OCI-LY3 (cell line): ENCODE measurements around the gene ZDHHC14.

Experiments used
- CTCF ChIP-seq: fragments of 200-600, 300-600 bp; sonication (generic); IDR thresholded peaks from 2 replicates; pipeline ENCODE4 v1.5.1; 2014; ENCODE audit warnings: antibody characterized with exemption, low read length, low read depth
- EZH2phosphoT487 ChIP-seq: fragments of 200-600 bp; shearing (Covaris generic); IDR thresholded peaks from 2 replicates; pipeline ENCODE4 v1.6.1; 2018; ENCODE audit warnings: antibody characterized with exemption, mixed run types, low read depth

- TF ChIP-seq CTCF: no peak
- no peak for TF ChIP-seq EZH2phosphoT487
Measured at GRCh38 chr6:157503018-157503747, 122.2 kb downstream of the ZDHHC14 start.
